HepG2 (cell line): Measurements from ENCODE around the gene NID2. TPM values are rescaled to one million over a fixed set of nuclear protein-coding genes. Genes with fewer than 3 reads are reported as not detected.

Source experiments
- AHR ChIP-seq: IDR thresholded peaks from 2 replicates; pipeline ENCODE4 v1.6.1; 2018; ENCODE audit warnings: missing genetic modification reagents, missing compliant biosample characterization
- FOSL1 ChIP-seq: sonication (generic); formaldehyde crosslinking; IDR thresholded peaks from 2 replicates; pipeline ENCODE4 v1.9.0; 2021; ENCODE audit warnings: missing genetic modification reagents, borderline replicate concordance
- JARID2 ChIP-seq: sonication (generic); formaldehyde crosslinking; IDR thresholded peaks from 2 replicates; pipeline ENCODE4 v1.8.1; 2023; ENCODE audit warnings: missing genetic modification reagents, inconsistent platforms; ENCODE audit not compliant: insufficient replicate concordance
- KAT2B ChIP-seq: fragments of 150-350 bp; IDR thresholded peaks from 2 replicates; pipeline ENCODE4 v1.6.1; 2014; ENCODE audit warnings: low read depth, low read length, borderline replicate concordance
- MAFG ChIP-seq: sonication (generic); formaldehyde crosslinking; IDR thresholded peaks from 2 replicates; pipeline ENCODE4 v1.5.1; 2020; ENCODE audit warnings: mild to moderate bottlenecking, missing genetic modification reagents
- MEIS2 ChIP-seq: sonication (generic); formaldehyde crosslinking; IDR thresholded peaks from 2 replicates; pipeline ENCODE4 v1.9.0; 2021; ENCODE audit warnings: mild to moderate bottlenecking, missing genetic modification reagents
- MTERF4 ChIP-seq: sonication (generic); formaldehyde crosslinking; IDR thresholded peaks from 2 replicates; pipeline ENCODE4 v1.8.0; 2023; ENCODE audit warnings: mild to moderate bottlenecking, missing genetic modification reagents
- MZF1 ChIP-seq: sonication (generic); formaldehyde crosslinking; IDR thresholded peaks from 2 replicates; pipeline ENCODE4 v1.8.1; 2023; ENCODE audit warnings: mild to moderate bottlenecking, missing genetic modification reagents, borderline replicate concordance
- NFE2 ChIP-seq: sonication (generic); formaldehyde crosslinking; IDR thresholded peaks from 2 replicates; pipeline ENCODE4 v1.4.0; 2020; ENCODE audit warnings: missing genetic modification reagents
- NR1H2 ChIP-seq: sonication (generic); formaldehyde crosslinking; IDR thresholded peaks from 2 replicates; pipeline ENCODE4 v1.8.1; 2022; ENCODE audit warnings: low read depth, missing genetic modification reagents, borderline replicate concordance
- POLR2G ChIP-seq: fragments of 200-400 bp; formaldehyde crosslinking; IDR thresholded peaks from 2 replicates; pipeline ENCODE4 v1.6.1; 2018; ENCODE audit warnings: mild to moderate bottlenecking, low read depth, low read length, moderate library complexity
- PRPF4 ChIP-seq: fragments of 200-400 bp; formaldehyde crosslinking; IDR thresholded peaks from 2 replicates; pipeline ENCODE4 v1.6.1; 2016; ENCODE audit warnings: low read length, low read depth; ENCODE audit not compliant: poor library complexity, severe bottlenecking
- RAD21 ChIP-seq: fragments of 450-650 bp; formaldehyde crosslinking; IDR thresholded peaks from 2 replicates; pipeline ENCODE4 v1.5.0; 2020; ENCODE audit warnings: mild to moderate bottlenecking
- REXO4 ChIP-seq: sonication (generic); formaldehyde crosslinking; IDR thresholded peaks from 2 replicates; pipeline ENCODE4 v1.8.0; 2022; ENCODE audit warnings: missing genetic modification reagents, mild to moderate bottlenecking, borderline replicate concordance
- SMC3 ChIP-seq: IDR thresholded peaks from 2 replicates; pipeline ENCODE4 v1.6.1; 2011; ENCODE audit warnings: low read length, improper control_type of control experiment
- SPEN ChIP-seq: sonication (generic); formaldehyde crosslinking; IDR thresholded peaks from 2 replicates; pipeline ENCODE4 v1.5.1; 2020; ENCODE audit warnings: low read depth, mild to moderate bottlenecking, missing genetic modification reagents
- TAF1 ChIP-seq: sonication (generic); formaldehyde crosslinking; IDR thresholded peaks from 2 replicates; pipeline ENCODE4 v1.4.0; 2020; ENCODE audit warnings: missing genetic modification reagents
- UBTF ChIP-seq: sonication (generic); formaldehyde crosslinking; IDR thresholded peaks from 2 replicates; pipeline ENCODE4 v1.4.0; 2020; ENCODE audit warnings: mild to moderate bottlenecking, missing genetic modification reagents
- ZFAT ChIP-seq: sonication (generic); formaldehyde crosslinking; conservative IDR thresholded peaks from 2 replicates; pipeline ENCODE4 v1.8.1; 2023; ENCODE audit warnings: missing genetic modification reagents, inconsistent platforms
- ZNF263 ChIP-seq: sonication (generic); formaldehyde crosslinking; IDR thresholded peaks from 2 replicates; pipeline ENCODE4 v1.4.0; 2020; ENCODE audit warnings: missing genetic modification reagents
- ZNF574 ChIP-seq: sonication (generic); formaldehyde crosslinking; IDR thresholded peaks from 2 replicates; pipeline ENCODE4 v1.4.0; 2020; ENCODE audit warnings: missing genetic modification reagents
- ZNF710 ChIP-seq: sonication (generic); formaldehyde crosslinking; IDR thresholded peaks from 2 replicates; pipeline ENCODE4 v1.5.0; 2020; ENCODE audit warnings: mild to moderate bottlenecking, missing genetic modification reagents, borderline replicate concordance
- polyA plus RNA-seq, 8 experiments: library from polyadenylated mRNA; depleted of rRNA in 3 of 8; stranded (reverse) in 7 of 8; unstranded in 1 of 8; fragments of >200 nt; fragmentation: Illumina TruSeq in 4 of 8; extraction: Trizol in 4 of 8; gene quantifications; 2 replicates each; pipeline versions ENCODE4 v1.2.1 to v1.2.3, GENCODE V29; 2011 to 2016; ENCODE audit warnings: low read depth in 4 of 8, missing spikeins in 1 of 8, mixed read lengths in 1 of 8; ENCODE audit not compliant: insufficient read depth in 1 of 8
- total RNA-seq, 5 experiments: library from RNA; depleted of rRNA; stranded (reverse); fragments of >200 nt; fragmentation: Illumina TruSeq; extraction: Trizol; gene quantifications; 2 replicates each; pipeline ENCODE4 v1.2.3, GENCODE V29; 2016; ENCODE audit warnings: low read depth in 1 of 5

The NID2 gene
- total and polyA plus RNA-seq, 2 of the 13 experiments (the other 11 are each of a cell fraction or from before 2014, with no cell fraction given), result 0.11 TPM; not detected in 1

GRCh38 chr14:51989293-51990234 is 79.3 kb downstream of the NID2 start, which contains the start of gene RTRAF (continued):
- TF ChIP-seq FOSL1 (no peak), NFE2 (no peak), MAFG (CRISPR knock-in tag) (no peak), AHR (CRISPR knock-in tag) (no peak), RAD21 (no peak), ZFAT (CRISPR knock-in tag) (no peak), NR1H2 (CRISPR knock-in tag) (no peak), PRPF4 (no peak), UBTF (peak; percentile 92), TAF1 (CRISPR knock-in tag) (peak; percentile 90), SMC3 (no peak), ZNF710 (CRISPR knock-in tag) (no peak; the same call in 1 of the 2 replicates), MZF1 (CRISPR knock-in tag) (no peak), MEIS2 (CRISPR knock-in tag) (no peak; the same call in 1 of the 2 replicates), ZNF263 (no peak), KAT2B (no peak), POLR2G (peak; percentile 92), REXO4 (CRISPR knock-in tag) (no peak), ZNF574 (CRISPR knock-in tag) (peak; percentile 59; the same call in 1 of the 2 replicates), MTERF4 (CRISPR knock-in tag) (no peak), JARID2 (CRISPR knock-in tag) (peak; percentile 77), SPEN (CRISPR knock-in tag) (peak; percentile 84)
